HepG2 (cell line): ENCODE measurements around the gene SOX9. TPM values are rescaled to one million over a fixed set of nuclear protein-coding genes. Genes with fewer than 3 reads are reported as not detected.

Experiments used
- HIVEP1 ChIP-seq: sonication (generic); formaldehyde crosslinking; IDR thresholded peaks from 2 replicates; pipeline ENCODE4 v1.4.0; 2020; ENCODE audit warnings: mild to moderate bottlenecking, missing genetic modification reagents
- HOXD1 ChIP-seq: sonication (generic); formaldehyde crosslinking; IDR thresholded peaks from 2 replicates; pipeline ENCODE4 v1.5.0; 2020; ENCODE audit warnings: missing genetic modification reagents
- SOX6 ChIP-seq, 2 experiments: fragments of 450-650 bp in 1 of 2; sonication (generic) in 1 of 2; formaldehyde crosslinking in 1 of 2; IDR thresholded peaks; 2 replicates each; pipeline versions ENCODE4 v1.4.0 to v1.6.1; 2017 to 2020; ENCODE audit warnings: antibody characterized with exemption in 1 of 2, mild to moderate bottlenecking in 1 of 2, missing genetic modification reagents in 1 of 2
- TAF15 ChIP-seq: fragments of 200-400 bp; formaldehyde crosslinking; IDR thresholded peaks from one replicate; pipeline ENCODE4 v1.6.1; 2018; ENCODE audit warnings: mild to moderate bottlenecking, low read depth, low read length; ENCODE audit not compliant: poor library complexity, severe bottlenecking
- TRIM24 ChIP-seq: sonication (generic); formaldehyde crosslinking; IDR thresholded peaks from 2 replicates; pipeline ENCODE4 v1.8.0; 2022; ENCODE audit warnings: mild to moderate bottlenecking, missing genetic modification reagents
- ZBTB49 ChIP-seq: sonication (generic); formaldehyde crosslinking; IDR thresholded peaks from 2 replicates; pipeline ENCODE4 v1.4.0; 2020; ENCODE audit warnings: missing genetic modification reagents, borderline replicate concordance
- ZNF383 ChIP-seq: sonication (generic); formaldehyde crosslinking; IDR thresholded peaks from 2 replicates; pipeline ENCODE4 v1.4.0; 2020; ENCODE audit warnings: missing genetic modification reagents, mild to moderate bottlenecking, borderline replicate concordance
- ZNF788 ChIP-seq: sonication (generic); formaldehyde crosslinking; IDR thresholded peaks from 2 replicates; pipeline ENCODE4 v1.5.0; 2020; ENCODE audit warnings: mild to moderate bottlenecking, missing genetic modification reagents, borderline replicate concordance
- polyA plus RNA-seq, 8 experiments: library from polyadenylated mRNA; depleted of rRNA in 3 of 8; stranded (reverse) in 7 of 8; unstranded in 1 of 8; fragments of >200 nt; fragmentation: Illumina TruSeq in 4 of 8; extraction: Trizol in 4 of 8; gene quantifications; 2 replicates each; pipeline versions ENCODE4 v1.2.1 to v1.2.3, GENCODE V29; 2011 to 2016; ENCODE audit warnings: low read depth in 4 of 8, missing spikeins in 1 of 8, mixed read lengths in 1 of 8; ENCODE audit not compliant: insufficient read depth in 1 of 8
- total RNA-seq, 5 experiments: library from RNA; depleted of rRNA; stranded (reverse); fragments of >200 nt; fragmentation: Illumina TruSeq; extraction: Trizol; gene quantifications; 2 replicates each; pipeline ENCODE4 v1.2.3, GENCODE V29; 2016; ENCODE audit warnings: low read depth in 1 of 5
- TF ChIP-seq, protein P1 (sequence below): sonication (generic); formaldehyde crosslinking; IDR thresholded peaks from 2 replicates; pipeline ENCODE4 v1.4.0; 2020; ENCODE audit warnings: missing genetic modification reagents
- TF ChIP-seq, protein P2 (sequence below): sonication (generic); formaldehyde crosslinking; IDR thresholded peaks from 2 replicates; pipeline ENCODE4 v1.4.0; 2020; ENCODE audit warnings: missing genetic modification reagents, borderline replicate concordance
- TF ChIP-seq, protein P3 (sequence below): sonication (generic); formaldehyde crosslinking; IDR thresholded peaks from 2 replicates; pipeline ENCODE4 v1.4.0; 2020; ENCODE audit warnings: missing genetic modification reagents, borderline replicate concordance
- TF ChIP-seq, protein P4 (sequence below): sonication (generic); formaldehyde crosslinking; IDR thresholded peaks from 2 replicates; pipeline ENCODE4 v1.9.0; 2021; ENCODE audit warnings: missing genetic modification reagents, mild to moderate bottlenecking, borderline replicate concordance
- TF ChIP-seq, protein P5 (sequence below): sonication (generic); formaldehyde crosslinking; IDR thresholded peaks from 2 replicates; pipeline ENCODE4 v1.8.1; 2022; ENCODE audit warnings: low read depth, mild to moderate bottlenecking, missing genetic modification reagents

The SOX9 gene
- total and polyA plus RNA-seq, 2 of the 13 experiments (the other 11 are each of a cell fraction or from before 2014, with no cell fraction given): 16.1 to 27.6 TPM

- TF ChIP-seq ZNF788 (CRISPR knock-in tag): peak; percentile 28; the same call in 1 of the 2 replicates
- TF ChIP-seq, protein P1, sequence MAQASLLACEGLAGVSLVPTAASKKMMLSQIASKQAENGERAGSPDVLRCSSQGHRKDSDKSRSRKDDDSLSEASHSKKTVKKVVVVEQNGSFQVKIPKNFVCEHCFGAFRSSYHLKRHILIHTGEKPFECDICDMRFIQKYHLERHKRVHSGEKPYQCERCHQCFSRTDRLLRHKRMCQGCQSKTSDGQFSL (CRISPR knock-in tag): 0 out of 2 replicates have a peak, but pooled peaks have one; percentile 6
- no peak for TF ChIP-seq SOX6 (IDR thresholded peaks at IDR 0.05)
- TF ChIP-seq SOX6 (CRISPR knock-in tag; IDR thresholded peaks at IDR 0.05): peak; percentile 7; the same call in 1 of the 2 replicates
- 0 out of 2 replicates have a peak, but pooled peaks have one; percentile 13 for TF ChIP-seq HOXD1 (CRISPR knock-in tag)
- no peak for TF ChIP-seq ZNF383 (CRISPR knock-in tag)
- TF ChIP-seq ZBTB49 (CRISPR knock-in tag): 0 out of 2 replicates have a peak, but pooled peaks have one; percentile 15
- TF ChIP-seq, protein P2, sequence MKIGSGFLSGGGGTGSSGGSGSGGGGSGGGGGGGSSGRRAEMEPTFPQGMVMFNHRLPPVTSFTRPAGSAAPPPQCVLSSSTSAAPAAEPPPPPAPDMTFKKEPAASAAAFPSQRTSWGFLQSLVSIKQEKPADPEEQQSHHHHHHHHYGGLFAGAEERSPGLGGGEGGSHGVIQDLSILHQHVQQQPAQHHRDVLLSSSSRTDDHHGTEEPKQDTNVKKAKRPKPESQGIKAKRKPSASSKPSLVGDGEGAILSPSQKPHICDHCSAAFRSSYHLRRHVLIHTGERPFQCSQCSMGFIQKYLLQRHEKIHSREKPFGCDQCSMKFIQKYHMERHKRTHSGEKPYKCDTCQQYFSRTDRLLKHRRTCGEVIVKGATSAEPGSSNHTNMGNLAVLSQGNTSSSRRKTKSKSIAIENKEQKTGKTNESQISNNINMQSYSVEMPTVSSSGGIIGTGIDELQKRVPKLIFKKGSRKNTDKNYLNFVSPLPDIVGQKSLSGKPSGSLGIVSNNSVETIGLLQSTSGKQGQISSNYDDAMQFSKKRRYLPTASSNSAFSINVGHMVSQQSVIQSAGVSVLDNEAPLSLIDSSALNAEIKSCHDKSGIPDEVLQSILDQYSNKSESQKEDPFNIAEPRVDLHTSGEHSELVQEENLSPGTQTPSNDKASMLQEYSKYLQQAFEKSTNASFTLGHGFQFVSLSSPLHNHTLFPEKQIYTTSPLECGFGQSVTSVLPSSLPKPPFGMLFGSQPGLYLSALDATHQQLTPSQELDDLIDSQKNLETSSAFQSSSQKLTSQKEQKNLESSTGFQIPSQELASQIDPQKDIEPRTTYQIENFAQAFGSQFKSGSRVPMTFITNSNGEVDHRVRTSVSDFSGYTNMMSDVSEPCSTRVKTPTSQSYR (CRISPR knock-in tag): no peak; the same call in 1 of the 2 replicates
- TF ChIP-seq, protein P3, sequence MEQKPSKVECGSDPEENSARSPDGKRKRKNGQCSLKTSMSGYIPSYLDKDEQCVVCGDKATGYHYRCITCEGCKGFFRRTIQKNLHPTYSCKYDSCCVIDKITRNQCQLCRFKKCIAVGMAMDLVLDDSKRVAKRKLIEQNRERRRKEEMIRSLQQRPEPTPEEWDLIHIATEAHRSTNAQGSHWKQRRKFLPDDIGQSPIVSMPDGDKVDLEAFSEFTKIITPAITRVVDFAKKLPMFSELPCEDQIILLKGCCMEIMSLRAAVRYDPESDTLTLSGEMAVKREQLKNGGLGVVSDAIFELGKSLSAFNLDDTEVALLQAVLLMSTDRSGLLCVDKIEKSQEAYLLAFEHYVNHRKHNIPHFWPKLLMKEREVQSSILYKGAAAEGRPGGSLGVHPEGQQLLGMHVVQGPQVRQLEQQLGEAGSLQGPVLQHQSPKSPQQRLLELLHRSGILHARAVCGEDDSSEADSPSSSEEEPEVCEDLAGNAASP (CRISPR knock-in tag): no peak
- TF ChIP-seq TRIM24 (CRISPR knock-in tag): 0 out of 2 replicates have a peak, but pooled peaks have one; percentile 29
- TF ChIP-seq, protein P4, sequence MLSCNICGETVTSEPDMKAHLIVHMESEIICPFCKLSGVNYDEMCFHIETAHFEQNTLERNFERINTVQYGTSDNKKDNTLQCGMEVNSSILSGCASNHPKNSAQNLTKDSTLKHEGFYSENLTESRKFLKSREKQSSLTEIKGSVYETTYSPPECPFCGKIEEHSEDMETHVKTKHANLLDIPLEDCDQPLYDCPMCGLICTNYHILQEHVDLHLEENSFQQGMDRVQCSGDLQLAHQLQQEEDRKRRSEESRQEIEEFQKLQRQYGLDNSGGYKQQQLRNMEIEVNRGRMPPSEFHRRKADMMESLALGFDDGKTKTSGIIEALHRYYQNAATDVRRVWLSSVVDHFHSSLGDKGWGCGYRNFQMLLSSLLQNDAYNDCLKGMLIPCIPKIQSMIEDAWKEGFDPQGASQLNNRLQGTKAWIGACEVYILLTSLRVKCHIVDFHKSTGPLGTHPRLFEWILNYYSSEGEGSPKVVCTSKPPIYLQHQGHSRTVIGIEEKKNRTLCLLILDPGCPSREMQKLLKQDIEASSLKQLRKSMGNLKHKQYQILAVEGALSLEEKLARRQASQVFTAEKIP (CRISPR knock-in tag): no peak
- TF ChIP-seq TAF15: peak; percentile 37
- TF ChIP-seq HIVEP1 (CRISPR knock-in tag): peak; percentile 22; the same call in 1 of the 2 replicates
- TF ChIP-seq, protein P5, sequence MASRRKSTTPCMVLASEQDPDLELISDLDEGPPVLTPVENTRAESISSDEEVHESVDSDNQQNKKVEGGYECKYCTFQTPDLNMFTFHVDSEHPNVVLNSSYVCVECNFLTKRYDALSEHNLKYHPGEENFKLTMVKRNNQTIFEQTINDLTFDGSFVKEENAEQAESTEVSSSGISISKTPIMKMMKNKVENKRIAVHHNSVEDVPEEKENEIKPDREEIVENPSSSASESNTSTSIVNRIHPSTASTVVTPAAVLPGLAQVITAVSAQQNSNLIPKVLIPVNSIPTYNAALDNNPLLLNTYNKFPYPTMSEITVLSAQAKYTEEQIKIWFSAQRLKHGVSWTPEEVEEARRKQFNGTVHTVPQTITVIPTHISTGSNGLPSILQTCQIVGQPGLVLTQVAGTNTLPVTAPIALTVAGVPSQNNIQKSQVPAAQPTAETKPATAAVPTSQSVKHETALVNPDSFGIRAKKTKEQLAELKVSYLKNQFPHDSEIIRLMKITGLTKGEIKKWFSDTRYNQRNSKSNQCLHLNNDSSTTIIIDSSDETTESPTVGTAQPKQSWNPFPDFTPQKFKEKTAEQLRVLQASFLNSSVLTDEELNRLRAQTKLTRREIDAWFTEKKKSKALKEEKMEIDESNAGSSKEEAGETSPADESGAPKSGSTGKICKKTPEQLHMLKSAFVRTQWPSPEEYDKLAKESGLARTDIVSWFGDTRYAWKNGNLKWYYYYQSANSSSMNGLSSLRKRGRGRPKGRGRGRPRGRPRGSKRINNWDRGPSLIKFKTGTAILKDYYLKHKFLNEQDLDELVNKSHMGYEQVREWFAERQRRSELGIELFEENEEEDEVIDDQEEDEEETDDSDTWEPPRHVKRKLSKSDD: peak; percentile 59; the same call in 1 of the 2 replicates
These were observed 3.0 kb downstream of the SOX9 start (continued) for GRCh38 chr17:72123530-72124437.
